ENCODE data around the gene CD79B.

- no peak for TF ChIP-seq CTCF (conservative IDR thresholded peaks at IDR 0.05; ENCODE audit: low read length)
- no peak for TF ChIP-seq EZH2phosphoT487 (IDR thresholded peaks at IDR 0.05; ENCODE audit: borderline replicate concordance, low read depth, low read length)
Observed at GRCh38 chr17:63974594-63975192, 42.6 kb upstream of the CD79B start.

Measured in OCI-LY7 (cell line).